Measurements from ENCODE around the gene ELP2. TPM values are rescaled to one million over a fixed set of nuclear protein-coding genes. Genes with fewer than 3 reads are reported as not detected.
A peak's percentile ranks its signal among the peaks of the same experiment; 100 is the strongest.

ELP2 gene
- total and polyA plus RNA-seq, 9 of the 15 experiments (the other 6 are each of a cell fraction or from before 2014, with no cell fraction given) = 76.8 to 192 (median 140) TPM

DNA sequence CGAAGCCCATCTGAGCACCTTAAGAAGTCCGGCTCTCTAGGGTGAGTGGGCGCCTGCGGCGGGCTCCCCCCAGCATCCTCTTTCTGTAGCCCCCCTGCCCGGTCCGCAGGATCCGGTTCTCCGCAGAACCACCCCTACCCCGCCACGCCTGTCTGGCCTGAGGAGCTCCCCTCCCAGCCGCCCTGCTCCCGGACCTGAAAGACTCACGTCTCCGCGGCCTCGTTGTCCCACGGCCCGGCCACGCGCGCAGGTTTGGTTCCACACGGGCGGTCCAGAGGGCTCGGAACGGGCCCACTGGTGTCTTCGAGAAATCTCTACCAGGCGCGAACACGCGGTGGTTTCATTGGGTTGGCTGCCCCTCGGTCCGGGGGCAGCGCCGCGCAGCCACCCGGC, 796 bp upstream of the ELP2 start (continued):
- TF ChIP-seq L3MBTL2 (IDR thresholded peaks at IDR 0.05) = peak; percentile 98
- TF ChIP-seq GATAD2A (IDR thresholded peaks at IDR 0.05) = peak; percentile 78
- TF ChIP-seq ZNF197 (CRISPR knock-in tag; IDR thresholded peaks at IDR 0.05; ENCODE audit: low read depth) = 0 out of 2 replicates have a peak, but pooled peaks have one; percentile 37
- no peak for TF ChIP-seq IRF1 (CRISPR knock-in tag; IDR thresholded peaks at IDR 0.05; ENCODE audit: borderline replicate concordance)
- peak; percentile 3 for TF ChIP-seq RBBP5 (IDR thresholded peaks at IDR 0.05; ENCODE audit: borderline replicate concordance, insufficient read depth, low read length, poor library complexity, severe bottlenecking)
- TF ChIP-seq HINFP (tag; conservative IDR thresholded peaks at IDR 0.05; ENCODE audit: low read depth) = peak; percentile 74
- TF ChIP-seq HDAC2 (IDR thresholded peaks at IDR 0.05) = no peak
- no peak for TF ChIP-seq TAL1 (IDR thresholded peaks at IDR 0.05)
- TF ChIP-seq, protein P1, sequence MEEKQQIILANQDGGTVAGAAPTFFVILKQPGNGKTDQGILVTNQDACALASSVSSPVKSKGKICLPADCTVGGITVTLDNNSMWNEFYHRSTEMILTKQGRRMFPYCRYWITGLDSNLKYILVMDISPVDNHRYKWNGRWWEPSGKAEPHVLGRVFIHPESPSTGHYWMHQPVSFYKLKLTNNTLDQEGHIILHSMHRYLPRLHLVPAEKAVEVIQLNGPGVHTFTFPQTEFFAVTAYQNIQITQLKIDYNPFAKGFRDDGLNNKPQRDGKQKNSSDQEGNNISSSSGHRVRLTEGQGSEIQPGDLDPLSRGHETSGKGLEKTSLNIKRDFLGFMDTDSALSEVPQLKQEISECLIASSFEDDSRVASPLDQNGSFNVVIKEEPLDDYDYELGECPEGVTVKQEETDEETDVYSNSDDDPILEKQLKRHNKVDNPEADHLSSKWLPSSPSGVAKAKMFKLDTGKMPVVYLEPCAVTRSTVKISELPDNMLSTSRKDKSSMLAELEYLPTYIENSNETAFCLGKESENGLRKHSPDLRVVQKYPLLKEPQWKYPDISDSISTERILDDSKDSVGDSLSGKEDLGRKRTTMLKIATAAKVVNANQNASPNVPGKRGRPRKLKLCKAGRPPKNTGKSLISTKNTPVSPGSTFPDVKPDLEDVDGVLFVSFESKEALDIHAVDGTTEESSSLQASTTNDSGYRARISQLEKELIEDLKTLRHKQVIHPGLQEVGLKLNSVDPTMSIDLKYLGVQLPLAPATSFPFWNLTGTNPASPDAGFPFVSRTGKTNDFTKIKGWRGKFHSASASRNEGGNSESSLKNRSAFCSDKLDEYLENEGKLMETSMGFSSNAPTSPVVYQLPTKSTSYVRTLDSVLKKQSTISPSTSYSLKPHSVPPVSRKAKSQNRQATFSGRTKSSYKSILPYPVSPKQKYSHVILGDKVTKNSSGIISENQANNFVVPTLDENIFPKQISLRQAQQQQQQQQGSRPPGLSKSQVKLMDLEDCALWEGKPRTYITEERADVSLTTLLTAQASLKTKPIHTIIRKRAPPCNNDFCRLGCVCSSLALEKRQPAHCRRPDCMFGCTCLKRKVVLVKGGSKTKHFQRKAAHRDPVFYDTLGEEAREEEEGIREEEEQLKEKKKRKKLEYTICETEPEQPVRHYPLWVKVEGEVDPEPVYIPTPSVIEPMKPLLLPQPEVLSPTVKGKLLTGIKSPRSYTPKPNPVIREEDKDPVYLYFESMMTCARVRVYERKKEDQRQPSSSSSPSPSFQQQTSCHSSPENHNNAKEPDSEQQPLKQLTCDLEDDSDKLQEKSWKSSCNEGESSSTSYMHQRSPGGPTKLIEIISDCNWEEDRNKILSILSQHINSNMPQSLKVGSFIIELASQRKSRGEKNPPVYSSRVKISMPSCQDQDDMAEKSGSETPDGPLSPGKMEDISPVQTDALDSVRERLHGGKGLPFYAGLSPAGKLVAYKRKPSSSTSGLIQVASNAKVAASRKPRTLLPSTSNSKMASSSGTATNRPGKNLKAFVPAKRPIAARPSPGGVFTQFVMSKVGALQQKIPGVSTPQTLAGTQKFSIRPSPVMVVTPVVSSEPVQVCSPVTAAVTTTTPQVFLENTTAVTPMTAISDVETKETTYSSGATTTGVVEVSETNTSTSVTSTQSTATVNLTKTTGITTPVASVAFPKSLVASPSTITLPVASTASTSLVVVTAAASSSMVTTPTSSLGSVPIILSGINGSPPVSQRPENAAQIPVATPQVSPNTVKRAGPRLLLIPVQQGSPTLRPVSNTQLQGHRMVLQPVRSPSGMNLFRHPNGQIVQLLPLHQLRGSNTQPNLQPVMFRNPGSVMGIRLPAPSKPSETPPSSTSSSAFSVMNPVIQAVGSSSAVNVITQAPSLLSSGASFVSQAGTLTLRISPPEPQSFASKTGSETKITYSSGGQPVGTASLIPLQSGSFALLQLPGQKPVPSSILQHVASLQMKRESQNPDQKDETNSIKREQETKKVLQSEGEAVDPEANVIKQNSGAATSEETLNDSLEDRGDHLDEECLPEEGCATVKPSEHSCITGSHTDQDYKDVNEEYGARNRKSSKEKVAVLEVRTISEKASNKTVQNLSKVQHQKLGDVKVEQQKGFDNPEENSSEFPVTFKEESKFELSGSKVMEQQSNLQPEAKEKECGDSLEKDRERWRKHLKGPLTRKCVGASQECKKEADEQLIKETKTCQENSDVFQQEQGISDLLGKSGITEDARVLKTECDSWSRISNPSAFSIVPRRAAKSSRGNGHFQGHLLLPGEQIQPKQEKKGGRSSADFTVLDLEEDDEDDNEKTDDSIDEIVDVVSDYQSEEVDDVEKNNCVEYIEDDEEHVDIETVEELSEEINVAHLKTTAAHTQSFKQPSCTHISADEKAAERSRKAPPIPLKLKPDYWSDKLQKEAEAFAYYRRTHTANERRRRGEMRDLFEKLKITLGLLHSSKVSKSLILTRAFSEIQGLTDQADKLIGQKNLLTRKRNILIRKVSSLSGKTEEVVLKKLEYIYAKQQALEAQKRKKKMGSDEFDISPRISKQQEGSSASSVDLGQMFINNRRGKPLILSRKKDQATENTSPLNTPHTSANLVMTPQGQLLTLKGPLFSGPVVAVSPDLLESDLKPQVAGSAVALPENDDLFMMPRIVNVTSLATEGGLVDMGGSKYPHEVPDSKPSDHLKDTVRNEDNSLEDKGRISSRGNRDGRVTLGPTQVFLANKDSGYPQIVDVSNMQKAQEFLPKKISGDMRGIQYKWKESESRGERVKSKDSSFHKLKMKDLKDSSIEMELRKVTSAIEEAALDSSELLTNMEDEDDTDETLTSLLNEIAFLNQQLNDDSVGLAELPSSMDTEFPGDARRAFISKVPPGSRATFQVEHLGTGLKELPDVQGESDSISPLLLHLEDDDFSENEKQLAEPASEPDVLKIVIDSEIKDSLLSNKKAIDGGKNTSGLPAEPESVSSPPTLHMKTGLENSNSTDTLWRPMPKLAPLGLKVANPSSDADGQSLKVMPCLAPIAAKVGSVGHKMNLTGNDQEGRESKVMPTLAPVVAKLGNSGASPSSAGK (IDR thresholded peaks at IDR 0.05) = peak; percentile 98
- TF ChIP-seq NKRF (IDR thresholded peaks at IDR 0.05; ENCODE audit: borderline replicate concordance) = 0 out of 2 replicates have a peak, but pooled peaks have one; percentile 35
- TF ChIP-seq ZNF24 (IDR thresholded peaks at IDR 0.05) = 0 out of 2 replicates have a peak, but pooled peaks have one; percentile 49
- peak; percentile 51 for TF ChIP-seq KDM5B (IDR thresholded peaks at IDR 0.05; ENCODE audit: insufficient replicate concordance, low read depth, low read length)
- TF ChIP-seq ZC3H11A (IDR thresholded peaks at IDR 0.05; ENCODE audit: low read depth, low read length) = no peak

All from K562 (cell line).